ENCODE measurements around the gene HDGFL2.

The HDGFL2 gene

DNA sequence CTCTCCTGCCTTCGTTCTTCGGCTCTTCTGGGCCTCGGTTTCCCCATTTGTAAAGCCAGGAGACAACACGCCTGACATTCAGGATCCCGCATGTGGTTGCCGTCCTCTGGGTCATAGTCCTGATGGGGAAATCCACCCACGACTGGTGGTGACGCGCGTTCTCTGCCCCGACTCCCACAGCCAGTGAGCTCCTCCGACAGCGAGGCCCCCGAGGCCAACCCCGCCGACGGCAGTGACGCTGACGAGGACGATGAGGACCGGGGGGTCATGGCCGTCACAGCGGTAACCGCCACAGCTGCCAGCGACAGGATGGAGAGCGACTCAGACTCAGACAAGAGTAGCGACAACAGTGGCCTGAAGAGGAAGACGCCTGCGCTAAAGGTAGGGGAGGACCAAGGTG lies 16.4 kb downstream of the HDGFL2 start:
- no peak for DNase-seq (ENCODE audit: low spot score)
- H3K27ac ChIP-seq, result no peak overlapping the region
- TF ChIP-seq, protein P1, sequence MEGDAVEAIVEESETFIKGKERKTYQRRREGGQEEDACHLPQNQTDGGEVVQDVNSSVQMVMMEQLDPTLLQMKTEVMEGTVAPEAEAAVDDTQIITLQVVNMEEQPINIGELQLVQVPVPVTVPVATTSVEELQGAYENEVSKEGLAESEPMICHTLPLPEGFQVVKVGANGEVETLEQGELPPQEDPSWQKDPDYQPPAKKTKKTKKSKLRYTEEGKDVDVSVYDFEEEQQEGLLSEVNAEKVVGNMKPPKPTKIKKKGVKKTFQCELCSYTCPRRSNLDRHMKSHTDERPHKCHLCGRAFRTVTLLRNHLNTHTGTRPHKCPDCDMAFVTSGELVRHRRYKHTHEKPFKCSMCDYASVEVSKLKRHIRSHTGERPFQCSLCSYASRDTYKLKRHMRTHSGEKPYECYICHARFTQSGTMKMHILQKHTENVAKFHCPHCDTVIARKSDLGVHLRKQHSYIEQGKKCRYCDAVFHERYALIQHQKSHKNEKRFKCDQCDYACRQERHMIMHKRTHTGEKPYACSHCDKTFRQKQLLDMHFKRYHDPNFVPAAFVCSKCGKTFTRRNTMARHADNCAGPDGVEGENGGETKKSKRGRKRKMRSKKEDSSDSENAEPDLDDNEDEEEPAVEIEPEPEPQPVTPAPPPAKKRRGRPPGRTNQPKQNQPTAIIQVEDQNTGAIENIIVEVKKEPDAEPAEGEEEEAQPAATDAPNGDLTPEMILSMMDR (IDR thresholded peaks at IDR 0.05), result no peak

DNA sequence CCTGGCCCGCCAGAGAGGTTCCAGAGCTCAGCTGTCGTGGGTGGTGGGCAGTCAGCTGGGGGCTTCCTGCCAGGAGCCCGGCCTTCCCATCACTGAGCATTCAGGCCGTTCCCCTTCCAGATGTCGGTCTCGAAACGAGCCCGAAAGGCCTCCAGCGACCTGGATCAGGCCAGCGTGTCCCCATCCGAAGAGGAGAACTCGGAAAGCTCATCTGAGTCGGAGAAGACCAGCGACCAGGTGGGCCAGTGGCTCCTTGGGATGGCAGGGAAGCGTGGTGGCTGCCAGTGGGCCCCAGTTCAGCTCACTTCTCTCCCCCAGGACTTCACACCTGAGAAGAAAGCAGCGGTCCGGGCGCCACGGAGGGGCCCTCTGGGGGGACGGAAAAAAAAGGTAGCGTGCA lies 19.3 kb downstream of the HDGFL2 start:
- TF ChIP-seq, protein P1 (IDR thresholded peaks at IDR 0.05), result no peak
- no peak overlapping the region for H3K4me3 ChIP-seq
- no peak overlapping the region for H3K27ac ChIP-seq
- DNase-seq (ENCODE audit: low spot score), result no peak

More for the DNA sequence above, 16.4 kb downstream of the HDGFL2 start:
- no peak overlapping the region for H3K4me3 ChIP-seq

- Histone ChIP-seq H3K4me3 (no peak overlapping the region), H3K27ac (no peak overlapping the region)
- no peak for DNase-seq (ENCODE audit: low spot score)
- TF ChIP-seq, protein P1 (IDR thresholded peaks at IDR 0.05), result no peak
These were observed 20.4 kb downstream of the HDGFL2 start for GRCh38 chr19:4492337-4493103.

DNA sequence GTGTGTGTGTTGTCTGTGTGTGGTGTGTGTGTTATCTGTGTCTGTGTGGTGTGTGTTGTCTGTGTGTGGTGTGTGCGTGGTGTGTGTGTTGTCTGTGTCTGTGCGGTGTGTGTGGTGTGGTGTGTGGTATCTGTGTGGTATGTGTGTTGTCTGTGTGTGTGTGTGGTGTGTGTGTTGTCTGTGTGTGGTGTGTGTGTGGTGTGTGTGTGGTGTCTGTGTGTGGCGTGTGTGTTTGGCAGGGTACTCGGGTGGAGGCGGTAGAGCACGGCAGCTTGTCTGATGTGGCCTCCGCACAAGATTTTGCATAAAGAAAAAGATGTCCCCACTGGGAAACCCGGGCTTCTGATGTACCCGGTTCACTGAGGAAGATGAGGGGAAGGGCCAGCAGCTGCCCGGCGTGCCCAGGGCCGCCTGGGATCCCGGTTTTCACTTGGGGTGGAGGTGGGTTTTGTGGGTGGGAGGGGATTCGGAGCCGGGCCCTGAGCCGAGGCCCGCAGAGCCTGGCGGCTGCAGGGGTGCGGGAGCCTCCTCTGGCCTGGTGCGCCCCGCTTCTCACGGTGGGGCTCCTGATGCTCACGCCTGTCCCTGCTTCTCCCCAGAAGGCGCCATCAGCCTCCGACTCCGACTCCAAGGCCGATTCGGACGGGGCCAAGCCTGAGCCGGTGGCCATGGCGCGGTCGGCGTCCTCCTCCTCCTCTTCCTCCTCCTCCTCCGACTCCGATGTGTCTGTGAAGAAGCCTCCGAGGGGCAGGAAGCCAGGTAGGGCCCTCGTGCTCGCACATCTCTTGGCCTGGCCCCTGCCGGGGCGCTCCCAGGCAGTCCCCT lies 21.2 kb downstream of the HDGFL2 start:
- no peak for DNase-seq (ENCODE audit: low spot score)
- no peak overlapping the region for H3K27ac ChIP-seq
- H3K4me3 ChIP-seq, result no peak overlapping the region
- TF ChIP-seq, protein P1 (IDR thresholded peaks at IDR 0.05), result no peak

DNA sequence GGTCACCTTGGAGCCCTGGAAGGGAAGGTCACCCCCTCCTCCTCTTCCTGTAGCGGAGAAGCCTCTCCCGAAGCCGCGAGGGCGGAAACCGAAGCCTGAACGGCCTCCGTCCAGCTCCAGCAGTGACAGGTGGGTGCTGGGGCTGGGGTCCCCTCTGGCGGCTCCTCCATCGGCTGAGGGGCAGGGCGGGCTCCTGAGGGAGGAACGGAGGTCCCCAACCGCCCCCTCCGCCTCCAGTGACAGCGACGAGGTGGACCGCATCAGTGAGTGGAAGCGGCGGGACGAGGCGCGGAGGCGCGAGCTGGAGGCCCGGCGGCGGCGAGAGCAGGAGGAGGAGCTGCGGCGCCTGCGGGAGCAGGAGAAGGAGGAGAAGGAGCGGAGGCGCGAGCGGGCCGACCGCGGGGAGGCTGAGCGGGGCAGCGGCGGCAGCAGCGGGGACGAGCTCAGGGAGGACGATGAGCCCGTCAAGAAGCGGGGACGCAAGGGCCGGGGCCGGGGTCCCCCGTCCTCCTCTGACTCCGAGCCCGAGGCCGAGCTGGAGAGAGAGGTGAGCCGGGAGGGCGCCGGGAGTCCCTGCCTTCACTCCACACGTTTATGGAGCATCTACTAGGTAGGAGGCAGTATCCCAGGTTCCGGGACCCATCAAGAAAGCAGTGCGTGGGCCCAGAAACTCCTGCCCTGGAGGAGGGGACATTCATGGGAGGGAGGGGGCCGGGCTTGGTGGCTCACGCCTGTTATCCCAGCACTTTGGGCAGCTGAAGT lies 22.0 kb downstream of the HDGFL2 start:
- TF ChIP-seq, protein P1 (IDR thresholded peaks at IDR 0.05), result no peak
- Histone ChIP-seq H3K4me3 (no peak overlapping the region), H3K27ac (no peak overlapping the region)
- DNase-seq (ENCODE audit: low spot score), result no peak

DNA sequence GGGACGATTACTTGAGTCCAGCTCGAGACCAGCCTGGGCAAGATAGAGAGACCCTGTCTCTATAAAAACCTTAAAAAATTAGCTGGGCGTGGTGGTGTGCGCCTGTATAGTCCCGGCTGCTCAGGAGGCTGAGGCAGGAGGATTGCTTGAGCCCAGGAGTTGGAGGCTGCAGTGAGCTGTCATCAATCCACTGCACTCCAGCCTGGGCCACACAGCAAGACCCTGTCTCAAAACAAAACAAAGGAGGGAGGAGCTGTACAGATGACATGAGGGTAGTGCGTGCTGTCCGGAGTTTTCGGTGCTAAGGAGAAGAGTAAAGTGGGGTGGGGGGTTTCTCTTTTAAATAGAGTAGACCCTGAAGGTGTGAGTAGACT lies 22.6 kb downstream of the HDGFL2 start:
- TF ChIP-seq, protein P1 (IDR thresholded peaks at IDR 0.05), result no peak
- H3K27ac ChIP-seq, result no peak overlapping the region
- no peak overlapping the region for H3K4me3 ChIP-seq
- DNase-seq (ENCODE audit: low spot score), result no peak
